ENCODE results near the gene KCNQ2. TPM values are rescaled to one million over a fixed set of nuclear protein-coding genes. Genes with fewer than 3 reads are reported as not detected.
"Not testable (repeated sequence)": the region's sequence is repeated elsewhere in the genome, so short reads cannot be mapped to it uniquely, and the experiment has no call there.

Gene KCNQ2
- total RNA-seq, 1 experiment from 2014 or later, result 86.5 TPM

DNA sequence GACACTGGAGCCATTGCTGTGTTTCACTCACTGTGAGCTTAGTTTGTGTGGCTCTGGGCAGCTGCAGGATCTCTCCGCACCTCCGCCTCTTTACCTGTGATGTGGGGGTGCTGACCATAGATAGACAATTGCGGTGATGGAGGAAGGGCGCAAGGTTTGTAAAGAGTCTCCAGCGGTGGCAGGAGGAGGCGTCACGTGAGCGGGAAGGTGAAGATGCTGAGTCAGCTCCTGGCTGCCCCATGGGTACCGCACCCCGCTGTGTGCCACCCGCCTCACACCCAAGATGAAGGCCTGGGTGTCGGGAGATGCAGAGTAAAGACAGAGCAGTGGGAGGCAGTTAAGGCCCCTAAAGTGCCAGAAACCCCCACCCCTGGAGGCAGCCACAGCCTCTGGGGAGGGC lies 9.0 kb upstream of the KCNQ2 start:
- Histone ChIP-seq H3K9ac (ENCODE audit: low read length) (no peak overlapping the region), H3K9me2 (ENCODE audit: insufficient read depth) (no peaks in the 10 kb centered on the region), H3K27ac (ENCODE audit: low read depth, low read length) (no peak overlapping the region), H3K36me3 (ENCODE audit: control insufficient read depth in 1 of 2, insufficient read depth in 2 of 2, low read length in 2 of 2) (no peaks in the 10 kb centered on the region), H3K79me2 (ENCODE audit: insufficient read depth, low read length) (no peaks in the 10 kb centered on the region), H4K20me1 (ENCODE audit: insufficient read depth) (no peaks in the 10 kb centered on the region), H3K4me1 (ENCODE audit: control insufficient read depth in 1 of 2, insufficient read depth in 2 of 2, low read length in 2 of 2) (peaks cover 28 to 63% of the 10 kb centered on the region in 2 experiments), H3K27me3 (ENCODE audit: insufficient read depth, low read length) (no peaks in the 10 kb centered on the region), H3K9me3 (ENCODE audit: control insufficient read depth in 1 of 2, insufficient read depth in 1 of 2, low read depth in 1 of 2, low read length in 2 of 2) (no peaks in the 10 kb centered on the region), H3K4me2 (ENCODE audit: low read length) (no peak overlapping the region), H3K4me3 (replicated peaks in 1 of 2; ENCODE audit: low read depth in 1 of 2, low read length in 2 of 2) (no peak overlapping the region), H2AFZ (ENCODE audit: low read depth, low read length, poor library complexity, severe bottlenecking) (no peak overlapping the region)
- DNase-seq (ENCODE audit: low read depth, low spot score) (no peak), ATAC-seq (no peak)
- intact Hi-C loops (cut with micrococcal nuclease), result no loop called here
- CTCF ChIA-PET, result no interaction called here
- TF ChIP-seq ZNF274 (IDR thresholded peaks at IDR 0.05; ENCODE audit: low read depth, low read length) (no peak), JUND (IDR thresholded peaks at IDR 0.05) (no peak), EZH2 (IDR thresholded peaks at IDR 0.05) (no peak), TCF7L2 (IDR thresholded peaks at IDR 0.05; ENCODE audit: borderline replicate concordance, extremely low read depth, insufficient read depth, insufficient read length) (no peak), SIN3A (IDR thresholded peaks at IDR 0.05; ENCODE audit: low read depth) (no peak)
- POLR2A ChIA-PET, result no interaction called here
- no TSS peak for BruUV-seq (replicated peaks)
- RAD21 ChIA-PET (ENCODE audit: low non-redundant PET in 1 of 2, low total read pairs in 2 of 2, uncharacterized antibody in 2 of 2, unreplicated experiment in 2 of 2), result no interaction called here

DNA sequence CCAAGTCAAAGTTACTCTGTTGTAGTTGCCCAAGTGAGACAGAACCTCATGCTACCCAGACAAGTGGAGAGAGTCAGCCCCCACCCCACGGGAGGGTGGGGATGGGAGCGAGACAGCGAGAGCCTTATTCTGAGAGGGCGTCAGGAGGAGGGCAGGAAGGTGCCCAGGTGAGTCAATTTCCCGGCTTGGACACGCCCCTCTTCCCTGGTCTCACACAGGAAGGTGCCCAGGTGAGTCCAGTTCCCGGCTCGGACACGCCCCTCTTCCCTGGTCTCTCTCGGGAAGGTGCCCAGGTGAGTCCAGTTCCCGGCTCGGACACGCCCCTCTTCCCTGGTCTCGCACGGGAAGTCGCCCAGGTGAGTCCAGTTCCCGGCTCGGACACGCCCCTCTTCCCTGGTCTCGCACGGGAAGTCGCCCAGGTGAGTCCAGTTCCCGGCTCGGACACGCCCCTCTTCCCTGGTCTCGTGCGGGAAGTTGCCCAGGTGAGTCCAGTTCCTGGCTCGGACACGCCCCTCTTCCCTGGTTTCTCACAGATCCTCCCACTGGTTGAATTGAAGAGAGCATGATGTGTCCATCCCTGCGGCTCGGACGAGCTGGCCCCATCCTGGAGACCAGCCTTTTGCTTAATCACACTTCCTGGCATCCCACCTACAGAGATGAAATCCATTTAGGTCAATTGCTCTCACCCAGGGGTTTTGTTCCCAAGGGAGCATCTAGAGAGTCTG lies 7.4 kb upstream of the KCNQ2 start:
- H4K20me1 ChIP-seq (ENCODE audit: insufficient read depth); H3K27me3 ChIP-seq (ENCODE audit: insufficient read depth, low read length); intact Hi-C loops (cut with micrococcal nuclease); H3K36me3 ChIP-seq (ENCODE audit: control insufficient read depth in 1 of 2, insufficient read depth in 2 of 2, low read length in 2 of 2); H3K9me2 ChIP-seq (ENCODE audit: insufficient read depth); DNase-seq (ENCODE audit: low read depth, low spot score); H3K9ac ChIP-seq (ENCODE audit: low read length); CTCF ChIA-PET; H3K79me2 ChIP-seq (ENCODE audit: insufficient read depth, low read length); H3K9me3 ChIP-seq (ENCODE audit: control insufficient read depth in 1 of 2, insufficient read depth in 1 of 2, low read depth in 1 of 2, low read length in 2 of 2); BruUV-seq (replicated peaks); RAD21 ChIA-PET (ENCODE audit: low non-redundant PET in 1 of 2, low total read pairs in 2 of 2, uncharacterized antibody in 2 of 2, unreplicated experiment in 2 of 2); H3K27ac ChIP-seq (ENCODE audit: low read depth, low read length): not testable (repeated sequence)
- POLR2A ChIA-PET, result interaction anchor here (1.0 kb wide), 1 partner anchor 41 kb away, joined by 3 read pairs; no protein-coding TSS in a partner anchor
- H3K4me1 ChIP-seq (ENCODE audit: control insufficient read depth in 1 of 2, insufficient read depth in 2 of 2, low read length in 2 of 2), result peaks cover 28 to 46% of the 10 kb centered on the region in 2 experiments
- H3K4me2 ChIP-seq (ENCODE audit: low read length), result peak overlapping the region; percentile 64
- H3K4me3 ChIP-seq (replicated peaks in 1 of 2; ENCODE audit: low read depth in 1 of 2, low read length in 2 of 2), result peak overlapping the region in 1 of 2 experiments; percentile 40; a peak in 3 of 4 replicates
- ATAC-seq, result peak; percentile 23; the same call in 1 of the 2 replicates
- peak overlapping the region; percentile 22 for H2AFZ ChIP-seq (ENCODE audit: low read depth, low read length, poor library complexity, severe bottlenecking)

All from HCT116 (cell line).